ENCODE measurements around the gene DPEP1. TPM values are rescaled to one million over a fixed set of nuclear protein-coding genes. Genes with fewer than 3 reads are reported as not detected.

Gene DPEP1
- polyA plus RNA-seq, 3 donors, result not detected

DNA sequence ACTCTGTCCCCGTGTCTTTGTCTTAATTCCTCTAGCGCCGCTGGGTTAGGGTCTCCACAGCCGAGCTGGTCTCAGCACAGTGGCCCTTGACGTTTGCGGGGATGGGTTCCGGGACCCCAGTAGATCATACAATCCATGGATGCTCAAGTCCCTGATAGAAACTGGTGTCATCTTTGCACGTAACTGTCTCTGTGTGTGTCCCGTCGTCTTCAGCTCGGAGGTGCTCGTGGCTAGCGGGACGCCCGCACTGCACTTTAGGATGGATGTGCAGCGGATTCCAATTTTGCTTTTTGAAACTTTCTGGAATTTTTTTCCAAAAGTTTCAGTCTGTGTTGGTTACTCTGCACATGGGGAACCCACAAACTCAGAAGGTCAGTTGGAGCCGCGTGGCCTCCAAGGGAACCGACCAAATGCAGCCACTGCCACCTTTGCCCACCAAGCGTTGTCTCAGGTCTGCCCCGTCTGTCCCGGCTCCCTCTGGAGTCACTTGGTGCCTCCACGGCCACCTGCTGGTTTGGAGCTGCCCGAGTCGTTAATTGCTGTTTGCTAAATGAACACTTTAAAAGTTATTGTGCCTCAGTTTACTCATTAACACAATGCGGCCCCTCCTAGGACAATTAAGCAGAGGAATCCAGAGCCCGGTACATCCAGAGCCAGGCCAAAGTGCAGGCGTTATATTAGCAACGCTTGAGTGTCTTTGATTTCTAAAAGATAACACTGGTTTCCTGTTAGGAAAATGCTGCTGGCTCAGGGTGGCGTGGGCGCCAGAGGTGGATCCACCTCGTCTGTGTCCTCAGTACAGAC lies 5.3 kb upstream of the DPEP1 start:
- no peaks in the 10 kb centered on the region for H3K36me3 Mint-ChIP-seq
- peaks cover under 1 to 6% (median 3%) of the 10 kb centered on the region in 3 donors for H3K27me3 Mint-ChIP-seq (ENCODE audit: low read depth in 3 of 3)
- DNase-seq, result no peak
- peaks cover under 1% of the 10 kb centered on the region for H3K4me1 Mint-ChIP-seq
- intact Hi-C loops (cut with micrococcal nuclease), result no loop called here
- 89% methylated on average over 23 of the region's 32 CpGs for WGBS (ENCODE audit: insufficient coverage)
- H3K4me3 Mint-ChIP-seq, result no peak overlapping the region
- TF ChIP-seq CTCF (IDR thresholded peaks at IDR 0.05), result no peak
- Histone ChIP-seq H3K4me2 (replicated peaks; ENCODE audit: extremely low read depth, low read length, poor library complexity, severe bottlenecking) (no peak overlapping the region), H4K20me1 (ENCODE audit: insufficient read depth, low read length) (no peaks in the 10 kb centered on the region), H2AFZ (ENCODE audit: insufficient read depth, low read depth, low read length, poor library complexity, severe bottlenecking) (no peak overlapping the region), H3K79me2 (ENCODE audit: insufficient read depth, low read length) (no peaks in the 10 kb centered on the region), H3K27ac (ENCODE audit: low read depth in 1 of 2, low read length in 2 of 2) (no peak overlapping the region), H3K4me1 (ENCODE audit: control insufficient read depth in 1 of 2, insufficient read depth in 2 of 2, low read length in 2 of 2) (no peaks in the 10 kb centered on the region), H3K36me3 (replicated peaks in 1 of 2; ENCODE audit: control insufficient read depth in 1 of 2, insufficient read depth in 2 of 2, low read length in 2 of 2) (no peaks in the 10 kb centered on the region), H3K9ac (ENCODE audit: insufficient read depth, low read length, poor library complexity, severe bottlenecking) (no peak overlapping the region), H3K4me3 (replicated peaks in 1 of 3; ENCODE audit: low read depth in 2 of 3, low read length in 3 of 3) (no peak overlapping the region), H3K9me3 (replicated peaks in 1 of 2; ENCODE audit: control insufficient read depth in 1 of 2, insufficient read depth in 1 of 2, low read length in 2 of 2) (no peaks in the 10 kb centered on the region), H3K27me3 (ENCODE audit: control insufficient read depth in 2 of 2, insufficient read depth in 2 of 2, low read length in 2 of 2) (no peaks in the 10 kb centered on the region)
- no peaks in the 10 kb centered on the region for H3K9me3 Mint-ChIP-seq
- H3K27ac Mint-ChIP-seq, result no peak overlapping the region

- no peaks in the 10 kb centered on the region for H3K4me1 ChIP-seq (ENCODE audit: control insufficient read depth in 1 of 2, insufficient read depth in 2 of 2, low read length in 2 of 2)
- Mint-ChIP-seq H3K27me3 (ENCODE audit: low read depth in 3 of 3) (peaks cover 1 to 11% (median 5%) of the 10 kb centered on the region in 3 donors), H3K9me3 (no peaks in the 10 kb centered on the region), H3K4me1 (no peaks in the 10 kb centered on the region), H3K36me3 (no peaks in the 10 kb centered on the region), H3K27ac (no peak overlapping the region), H3K4me3 (no peak overlapping the region)
- H3K27ac ChIP-seq (ENCODE audit: low read depth in 1 of 2, low read length in 2 of 2), result no peak overlapping the region
- no peak for TF ChIP-seq CTCF (IDR thresholded peaks at IDR 0.05)
- H3K79me2 ChIP-seq (ENCODE audit: insufficient read depth, low read length), result no peaks in the 10 kb centered on the region
- no peaks in the 10 kb centered on the region for H3K9me3 ChIP-seq (replicated peaks in 1 of 2; ENCODE audit: control insufficient read depth in 1 of 2, insufficient read depth in 1 of 2, low read length in 2 of 2)
- no peaks in the 10 kb centered on the region for H4K20me1 ChIP-seq (ENCODE audit: insufficient read depth, low read length)
- WGBS (ENCODE audit: insufficient coverage), result no CpG with 5 or more reads among the region's 1 CpG
- intact Hi-C loops (cut with micrococcal nuclease), result no loop called here
- no peaks in the 10 kb centered on the region for H3K27me3 ChIP-seq (ENCODE audit: control insufficient read depth in 2 of 2, insufficient read depth in 2 of 2, low read length in 2 of 2)
- H3K9ac ChIP-seq (ENCODE audit: insufficient read depth, low read length, poor library complexity, severe bottlenecking), result no peak overlapping the region
- H3K36me3 ChIP-seq (replicated peaks in 1 of 2; ENCODE audit: control insufficient read depth in 1 of 2, insufficient read depth in 2 of 2, low read length in 2 of 2), result no peaks in the 10 kb centered on the region
- H2AFZ ChIP-seq (ENCODE audit: insufficient read depth, low read depth, low read length, poor library complexity, severe bottlenecking), result no peak overlapping the region
- DNase-seq, result no peak
- H3K4me2 ChIP-seq (replicated peaks; ENCODE audit: extremely low read depth, low read length, poor library complexity, severe bottlenecking), result no peak overlapping the region
- no peak overlapping the region for H3K4me3 ChIP-seq (replicated peaks in 1 of 3; ENCODE audit: low read depth in 2 of 3, low read length in 3 of 3)
Measured at GRCh38 chr16:89610108-89610453, 3.4 kb upstream of the DPEP1 start.

Measured in CD14-positive monocyte (primary cell).